Measurements from ENCODE around the gene KRT74.

The KRT74 gene

GRCh38 chr12:52615208-52615868 lies 41.7 kb upstream of the KRT74 start:
- no peak overlapping the region for H2AFZ ChIP-seq (ENCODE audit: low read length)
- H3F3A ChIP-seq (ENCODE audit: insufficient read depth, low read length) = no peaks in the 10 kb centered on the region
- no peaks in the 10 kb centered on the region for H3K9me2 ChIP-seq (ENCODE audit: low read depth, low read length)
- no peak overlapping the region for H3K27ac ChIP-seq (ENCODE audit: low read depth, low read length, poor library complexity, severe bottlenecking)
- H3K27me3 ChIP-seq (ENCODE audit: insufficient read depth, low read length) = no peaks in the 10 kb centered on the region
- no peaks in the 10 kb centered on the region for H3K36me3 ChIP-seq (ENCODE audit: insufficient read depth, low read length)
- no peak overlapping the region for H3K9ac ChIP-seq (ENCODE audit: low read length)
- no peaks in the 10 kb centered on the region for H3K79me2 ChIP-seq (ENCODE audit: insufficient read depth, low read length)
- no peaks in the 10 kb centered on the region for H4K20me1 ChIP-seq (ENCODE audit: insufficient read depth, low read length)
- no peak overlapping the region for H3K4me2 ChIP-seq (ENCODE audit: low read length)
- no peak overlapping the region for H3K4me3 ChIP-seq (ENCODE audit: low read depth, low read length, poor library complexity, severe bottlenecking)
- no peak for TF ChIP-seq CTCF (IDR thresholded peaks at IDR 0.05; ENCODE audit: low read length)
- TF ChIP-seq EZH2 (IDR thresholded peaks at IDR 0.05; ENCODE audit: borderline replicate concordance, low read length) = no peak
- no peaks in the 10 kb centered on the region for H3K4me1 ChIP-seq (ENCODE audit: insufficient read depth, low read length, severe bottlenecking)
- no peaks in the 10 kb centered on the region for H3K9me3 ChIP-seq (ENCODE audit: low read length)

- no peak overlapping the region for H3K4me3 ChIP-seq (ENCODE audit: low read depth, low read length, poor library complexity, severe bottlenecking)
- no peaks in the 10 kb centered on the region for H3K79me2 ChIP-seq (ENCODE audit: insufficient read depth, low read length)
- no peaks in the 10 kb centered on the region for H3K36me3 ChIP-seq (ENCODE audit: insufficient read depth, low read length)
- H4K20me1 ChIP-seq (ENCODE audit: insufficient read depth, low read length) = no peaks in the 10 kb centered on the region
- no peak overlapping the region for H3K9ac ChIP-seq (ENCODE audit: low read length)
- H3K4me2 ChIP-seq (ENCODE audit: low read length) = no peak overlapping the region
- no peaks in the 10 kb centered on the region for H3K9me2 ChIP-seq (ENCODE audit: low read depth, low read length)
- TF ChIP-seq EZH2 (IDR thresholded peaks at IDR 0.05; ENCODE audit: borderline replicate concordance, low read length) (no peak), CTCF (IDR thresholded peaks at IDR 0.05; ENCODE audit: low read length) (no peak)
- H3K27ac ChIP-seq (ENCODE audit: low read depth, low read length, poor library complexity, severe bottlenecking) = no peak overlapping the region
- no peaks in the 10 kb centered on the region for H3K4me1 ChIP-seq (ENCODE audit: insufficient read depth, low read length, severe bottlenecking)
- no peaks in the 10 kb centered on the region for H3F3A ChIP-seq (ENCODE audit: insufficient read depth, low read length)
- H2AFZ ChIP-seq (ENCODE audit: low read length) = no peak overlapping the region
- H3K27me3 ChIP-seq (ENCODE audit: insufficient read depth, low read length) = no peaks in the 10 kb centered on the region
- H3K9me3 ChIP-seq (ENCODE audit: low read length) = no peaks in the 10 kb centered on the region
These were observed 41.0 kb upstream of the KRT74 start for GRCh38 chr12:52614381-52615207.

GRCh38 chr12:52613384-52614030 lies 39.9 kb upstream of the KRT74 start:
- H3K27me3 ChIP-seq (ENCODE audit: insufficient read depth, low read length) = peaks cover 4% of the 10 kb centered on the region; the same call in 1 of the 2 replicates

More at GRCh38 chr12:52613384-52614030, 39.9 kb upstream of the KRT74 start:
- Histone ChIP-seq H3K27ac (ENCODE audit: low read depth, low read length, poor library complexity, severe bottlenecking) (no peak overlapping the region), H3F3A (ENCODE audit: insufficient read depth, low read length) (no peaks in the 10 kb centered on the region), H3K9ac (ENCODE audit: low read length) (no peak overlapping the region), H3K36me3 (ENCODE audit: insufficient read depth, low read length) (no peaks in the 10 kb centered on the region), H3K4me2 (ENCODE audit: low read length) (no peak overlapping the region), H3K4me1 (ENCODE audit: insufficient read depth, low read length, severe bottlenecking) (no peaks in the 10 kb centered on the region), H3K9me3 (ENCODE audit: low read length) (no peaks in the 10 kb centered on the region), H2AFZ (ENCODE audit: low read length) (no peak overlapping the region), H3K79me2 (ENCODE audit: insufficient read depth, low read length) (no peaks in the 10 kb centered on the region), H4K20me1 (ENCODE audit: insufficient read depth, low read length) (no peaks in the 10 kb centered on the region), H3K9me2 (ENCODE audit: low read depth, low read length) (no peaks in the 10 kb centered on the region), H3K4me3 (ENCODE audit: low read depth, low read length, poor library complexity, severe bottlenecking) (no peak overlapping the region)
- no peak for TF ChIP-seq EZH2 (IDR thresholded peaks at IDR 0.05; ENCODE audit: borderline replicate concordance, low read length)
- TF ChIP-seq CTCF (IDR thresholded peaks at IDR 0.05; ENCODE audit: low read length) = no peak

Measured in OCI-LY1 (cell line).